H1 (cell line): Measurements from ENCODE around the gene MEFV. TPM values are rescaled to one million over a fixed set of nuclear protein-coding genes. Genes with fewer than 3 reads are reported as not detected.

Experiments used
- HDAC2 ChIP-seq, 2 experiments: fragments of 300-600 bp in 1 of 2; sonication (generic) in 1 of 2; IDR thresholded peaks; 2 replicates each; pipeline ENCODE4 v1.6.1; 2011 to 2012; ENCODE audit warnings: low read depth in 2 of 2, low read length in 2 of 2, mild to moderate bottlenecking in 2 of 2, moderate library complexity in 2 of 2, borderline replicate concordance in 1 of 2, inconsistent platforms in 1 of 2
- polyA plus RNA-seq, 7 experiments: library from polyadenylated mRNA; depleted of rRNA in 3 of 7; stranded (reverse) in 5 of 7; unstranded in 2 of 7; fragments of >200 nt in 5 of 7; fragments of 200-250 nt in 2 of 7; gene quantifications; 1 replicate in 5 of 7; 2 replicates in 1 of 7; 4 replicates in 1 of 7; pipeline versions ENCODE4 v1.2.1 to v1.2.3, GENCODE V29; 2011 to 2013; ENCODE audit warnings: missing spikeins in 2 of 7, mixed read lengths in 2 of 7
- total RNA-seq: library from RNA; stranded (reverse); fragmentation: NEBNext Ultra II Directional; extraction: Animal tissue kit (Norgen Biotek cat#: 25700); gene quantifications from 2 replicates; pipeline ENCODE4 v1.2.1, GENCODE V29; 2021

Gene MEFV
- total and polyA plus RNA-seq, 2 of the 8 experiments (the other 6 are each of a cell fraction or from before 2014, with no cell fraction given), result 0.03 TPM; not detected in 1

GRCh38 chr16:3256146-3256865 is at the start of gene MEFV (continued):
- TF ChIP-seq HDAC2 (IDR thresholded peaks at IDR 0.05; ENCODE audit: borderline replicate concordance in 1 of 2, low read depth in 2 of 2, low read length in 2 of 2), result no peak
